GM12878 (cell line): ENCODE results near the gene C16orf92. TPM values are rescaled to one million over a fixed set of nuclear protein-coding genes. Genes with fewer than 3 reads are reported as not detected.
A peak's percentile ranks its signal among the peaks of the same experiment; 100 is the strongest.

ENCODE experiments used
- CEBPB ChIP-seq, 2 experiments: fragments of 150-350 bp in 1 of 2; IDR thresholded peaks; 2 replicates each; pipeline ENCODE4 v1.6.1; 2012 to 2014; ENCODE audit warnings: low read depth in 2 of 2, low read length in 2 of 2, borderline replicate concordance in 1 of 2, inconsistent platforms in 1 of 2
- CHD1 ChIP-seq: IDR thresholded peaks from 2 replicates; pipeline ENCODE4 v1.6.1; 2012; ENCODE audit warnings: low read depth, low read length, improper control_type of control experiment
- EED ChIP-seq: sonication (generic); IDR thresholded peaks from 2 replicates; pipeline ENCODE4 v1.6.1; 2016; ENCODE audit warnings: antibody characterized with exemption, low read depth
- ESRRA ChIP-seq: IDR thresholded peaks from 2 replicates; pipeline ENCODE4 v1.6.1; 2012; ENCODE audit warnings: mild to moderate bottlenecking, low read length, improper control_type of control experiment
- JUNB ChIP-seq: IDR thresholded peaks from 2 replicates; pipeline ENCODE4 v1.6.1; 2016; ENCODE audit warnings: antibody characterized with exemption, mild to moderate bottlenecking
- NFYA ChIP-seq: IDR thresholded peaks from 2 replicates; pipeline ENCODE4 v1.6.1; 2011; ENCODE audit warnings: low read depth, mild to moderate bottlenecking, low read length, improper control_type of control experiment, borderline replicate concordance
- NFYB ChIP-seq: IDR thresholded peaks from 2 replicates; pipeline ENCODE4 v1.6.1; 2011; ENCODE audit warnings: low read depth, mild to moderate bottlenecking, low read length, improper control_type of control experiment, moderate library complexity; ENCODE audit not compliant: insufficient read depth
- SIX5 ChIP-seq: IDR thresholded peaks from 2 replicates; pipeline ENCODE4 v1.6.1; 2011; ENCODE audit warnings: mild to moderate bottlenecking, low read depth, low read length, moderate library complexity; ENCODE audit not compliant: severe bottlenecking
- SMAD5 ChIP-seq: IDR thresholded peaks from 2 replicates; pipeline ENCODE4 v1.6.1; 2016; ENCODE audit warnings: antibody characterized with exemption, low read depth
- SPI1 ChIP-seq: IDR thresholded peaks from 2 replicates; pipeline ENCODE4 v1.6.1; 2011; ENCODE audit warnings: low read depth, mild to moderate bottlenecking, low read length, moderate library complexity, borderline replicate concordance; ENCODE audit not compliant: insufficient read depth
- TCF3 ChIP-seq: IDR thresholded peaks from 2 replicates; pipeline ENCODE4 v1.6.1; 2012; ENCODE audit warnings: low read depth, mild to moderate bottlenecking, low read length, borderline replicate concordance; ENCODE audit not compliant: insufficient read depth
- TCF7 ChIP-seq: IDR thresholded peaks from 2 replicates; pipeline ENCODE4 v1.6.1; 2014; ENCODE audit warnings: antibody characterized with exemption, borderline replicate concordance
- YBX1 ChIP-seq: fragments of 450-650 bp; IDR thresholded peaks from 2 replicates; pipeline ENCODE4 v1.6.1; 2016; ENCODE audit warnings: antibody characterized with exemption
- polyA plus RNA-seq, 11 experiments: library from polyadenylated mRNA; depleted of rRNA in 4 of 11; unstranded in 6 of 11; stranded (reverse) in 5 of 11; fragments of >200 nt; fragmentation: Nextera tagmentation in 4 of 11; fragmentation: Illumina TruSeq in 1 of 11; extraction: Ambion mirVana in 4 of 11; extraction: Trizol in 1 of 11; gene quantifications; 1 replicate in 1 of 11; 2 replicates in 10 of 11; pipeline versions ENCODE4 v1.2.1 to v1.2.3, GENCODE V29; 2011 to 2016; ENCODE audit warnings: inconsistent platforms in 2 of 11, missing spikeins in 2 of 11, low read depth in 1 of 11
- total RNA-seq, 4 experiments: library from RNA; depleted of rRNA in 3 of 4; stranded (reverse); fragments of >200 nt in 3 of 4; fragmentation: Illumina TruSeq in 1 of 4; extraction: Trizol in 1 of 4; gene quantifications; 2 replicates each; pipeline versions ENCODE4 v1.2.1 to v1.2.3, GENCODE V29; 2013 to 2021
- TF ChIP-seq, protein P1 (sequence below): fragments of 450-650 bp; IDR thresholded peaks from 2 replicates; pipeline ENCODE4 v1.6.1; 2017; ENCODE audit warnings: low read depth, mild to moderate bottlenecking, moderate library complexity
- TF ChIP-seq, protein P2 (sequence below): fragments of 450-650 bp; IDR thresholded peaks from 2 replicates; pipeline ENCODE4 v1.6.1; 2018; ENCODE audit warnings: mild to moderate bottlenecking, low read depth, moderate library complexity; ENCODE audit not compliant: partially characterized antibody
- TF ChIP-seq, protein P3 (sequence below): IDR thresholded peaks from 2 replicates; pipeline ENCODE4 v1.6.1; 2012; ENCODE audit warnings: low read depth, low read length, improper control_type of control experiment
- TF ChIP-seq, protein P4 (sequence below): fragments of 450-650 bp; IDR thresholded peaks from 2 replicates; pipeline ENCODE4 v1.6.1; 2016; ENCODE audit warnings: mild to moderate bottlenecking, moderate library complexity, borderline replicate concordance

Gene C16orf92
- total and polyA plus RNA-seq, 10 of the 15 experiments (the other 5 are each of a cell fraction or from before 2014, with no cell fraction given), result not detected

DNA sequence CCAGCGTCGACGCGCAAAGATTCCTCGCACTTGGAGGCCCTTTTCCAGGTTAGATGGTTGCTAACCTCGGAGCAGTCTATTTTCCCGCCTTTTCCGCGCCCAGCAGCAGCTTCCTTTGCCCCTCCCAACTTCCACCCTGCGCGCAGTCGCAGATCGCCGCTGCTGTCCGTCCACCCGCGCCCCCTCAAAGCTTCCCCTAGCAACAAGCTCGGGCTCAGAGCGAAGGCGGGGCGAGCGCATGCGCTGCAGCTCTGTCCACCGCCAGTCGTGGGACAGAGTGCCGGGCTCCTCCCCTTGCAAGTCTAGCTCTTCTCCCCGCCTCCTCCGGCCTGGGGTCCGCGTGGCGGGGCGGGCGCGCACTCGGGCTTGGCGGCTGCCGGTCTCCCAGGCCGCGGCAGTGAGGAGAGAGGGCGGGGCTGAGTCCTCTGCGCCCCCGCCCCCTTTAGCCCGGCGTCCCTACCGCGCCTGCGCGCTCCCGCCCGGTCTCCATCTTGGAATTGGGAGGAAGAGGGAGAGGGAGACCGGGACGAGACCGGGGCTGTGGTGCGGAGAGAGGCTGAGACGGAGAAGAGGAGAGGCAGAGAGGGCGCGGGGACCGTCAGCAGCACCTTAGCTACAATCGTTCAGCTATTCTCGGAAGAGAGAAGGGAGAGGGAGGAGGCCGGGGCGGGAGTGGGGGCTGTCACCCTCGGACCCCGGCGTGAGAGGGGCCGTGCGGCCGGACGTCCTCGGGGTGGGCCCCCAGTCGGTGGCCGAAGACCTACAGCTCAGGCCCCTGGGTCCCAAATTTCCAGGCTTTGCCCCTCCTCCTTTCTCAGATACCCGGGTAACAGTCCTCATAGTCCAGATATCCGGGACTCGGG is 49.4 kb upstream of the C16orf92 start, which contains the start of gene TAOK2 (continued):
- TF ChIP-seq JUNB (no peak), SPI1 (peak; percentile 40; the same call in 1 of the 2 replicates), CEBPB (IDR thresholded peaks at IDR 0.05; ENCODE audit: borderline replicate concordance in 1 of 2, low read depth in 2 of 2, low read length in 2 of 2) (no peak), EED (peak; percentile 88), YBX1 (no peak), TCF7 (no peak), NFYB (no peak), SIX5 (no peak), CHD1 (no peak), SMAD5 (peak; percentile 87), NFYA (no peak), TCF3 (no peak), ESRRA (no peak)
- TF ChIP-seq, protein P1, sequence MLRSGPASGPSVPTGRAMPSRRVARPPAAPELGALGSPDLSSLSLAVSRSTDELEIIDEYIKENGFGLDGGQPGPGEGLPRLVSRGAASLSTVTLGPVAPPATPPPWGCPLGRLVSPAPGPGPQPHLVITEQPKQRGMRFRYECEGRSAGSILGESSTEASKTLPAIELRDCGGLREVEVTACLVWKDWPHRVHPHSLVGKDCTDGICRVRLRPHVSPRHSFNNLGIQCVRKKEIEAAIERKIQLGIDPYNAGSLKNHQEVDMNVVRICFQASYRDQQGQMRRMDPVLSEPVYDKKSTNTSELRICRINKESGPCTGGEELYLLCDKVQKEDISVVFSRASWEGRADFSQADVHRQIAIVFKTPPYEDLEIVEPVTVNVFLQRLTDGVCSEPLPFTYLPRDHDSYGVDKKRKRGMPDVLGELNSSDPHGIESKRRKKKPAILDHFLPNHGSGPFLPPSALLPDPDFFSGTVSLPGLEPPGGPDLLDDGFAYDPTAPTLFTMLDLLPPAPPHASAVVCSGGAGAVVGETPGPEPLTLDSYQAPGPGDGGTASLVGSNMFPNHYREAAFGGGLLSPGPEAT, result peak; percentile 82
- TF ChIP-seq, protein P2, sequence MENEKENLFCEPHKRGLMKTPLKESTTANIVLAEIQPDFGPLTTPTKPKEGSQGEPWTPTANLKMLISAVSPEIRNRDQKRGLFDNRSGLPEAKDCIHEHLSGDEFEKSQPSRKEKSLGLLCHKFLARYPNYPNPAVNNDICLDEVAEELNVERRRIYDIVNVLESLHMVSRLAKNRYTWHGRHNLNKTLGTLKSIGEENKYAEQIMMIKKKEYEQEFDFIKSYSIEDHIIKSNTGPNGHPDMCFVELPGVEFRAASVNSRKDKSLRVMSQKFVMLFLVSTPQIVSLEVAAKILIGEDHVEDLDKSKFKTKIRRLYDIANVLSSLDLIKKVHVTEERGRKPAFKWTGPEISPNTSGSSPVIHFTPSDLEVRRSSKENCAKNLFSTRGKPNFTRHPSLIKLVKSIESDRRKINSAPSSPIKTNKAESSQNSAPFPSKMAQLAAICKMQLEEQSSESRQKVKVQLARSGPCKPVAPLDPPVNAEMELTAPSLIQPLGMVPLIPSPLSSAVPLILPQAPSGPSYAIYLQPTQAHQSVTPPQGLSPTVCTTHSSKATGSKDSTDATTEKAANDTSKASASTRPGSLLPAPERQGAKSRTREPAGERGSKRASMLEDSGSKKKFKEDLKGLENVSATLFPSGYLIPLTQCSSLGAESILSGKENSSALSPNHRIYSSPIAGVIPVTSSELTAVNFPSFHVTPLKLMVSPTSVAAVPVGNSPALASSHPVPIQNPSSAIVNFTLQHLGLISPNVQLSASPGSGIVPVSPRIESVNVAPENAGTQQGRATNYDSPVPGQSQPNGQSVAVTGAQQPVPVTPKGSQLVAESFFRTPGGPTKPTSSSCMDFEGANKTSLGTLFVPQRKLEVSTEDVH, result peak; percentile 90
- TF ChIP-seq, protein P3, sequence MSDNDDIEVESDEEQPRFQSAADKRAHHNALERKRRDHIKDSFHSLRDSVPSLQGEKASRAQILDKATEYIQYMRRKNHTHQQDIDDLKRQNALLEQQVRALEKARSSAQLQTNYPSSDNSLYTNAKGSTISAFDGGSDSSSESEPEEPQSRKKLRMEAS, result peak; percentile 75
- TF ChIP-seq, protein P4, sequence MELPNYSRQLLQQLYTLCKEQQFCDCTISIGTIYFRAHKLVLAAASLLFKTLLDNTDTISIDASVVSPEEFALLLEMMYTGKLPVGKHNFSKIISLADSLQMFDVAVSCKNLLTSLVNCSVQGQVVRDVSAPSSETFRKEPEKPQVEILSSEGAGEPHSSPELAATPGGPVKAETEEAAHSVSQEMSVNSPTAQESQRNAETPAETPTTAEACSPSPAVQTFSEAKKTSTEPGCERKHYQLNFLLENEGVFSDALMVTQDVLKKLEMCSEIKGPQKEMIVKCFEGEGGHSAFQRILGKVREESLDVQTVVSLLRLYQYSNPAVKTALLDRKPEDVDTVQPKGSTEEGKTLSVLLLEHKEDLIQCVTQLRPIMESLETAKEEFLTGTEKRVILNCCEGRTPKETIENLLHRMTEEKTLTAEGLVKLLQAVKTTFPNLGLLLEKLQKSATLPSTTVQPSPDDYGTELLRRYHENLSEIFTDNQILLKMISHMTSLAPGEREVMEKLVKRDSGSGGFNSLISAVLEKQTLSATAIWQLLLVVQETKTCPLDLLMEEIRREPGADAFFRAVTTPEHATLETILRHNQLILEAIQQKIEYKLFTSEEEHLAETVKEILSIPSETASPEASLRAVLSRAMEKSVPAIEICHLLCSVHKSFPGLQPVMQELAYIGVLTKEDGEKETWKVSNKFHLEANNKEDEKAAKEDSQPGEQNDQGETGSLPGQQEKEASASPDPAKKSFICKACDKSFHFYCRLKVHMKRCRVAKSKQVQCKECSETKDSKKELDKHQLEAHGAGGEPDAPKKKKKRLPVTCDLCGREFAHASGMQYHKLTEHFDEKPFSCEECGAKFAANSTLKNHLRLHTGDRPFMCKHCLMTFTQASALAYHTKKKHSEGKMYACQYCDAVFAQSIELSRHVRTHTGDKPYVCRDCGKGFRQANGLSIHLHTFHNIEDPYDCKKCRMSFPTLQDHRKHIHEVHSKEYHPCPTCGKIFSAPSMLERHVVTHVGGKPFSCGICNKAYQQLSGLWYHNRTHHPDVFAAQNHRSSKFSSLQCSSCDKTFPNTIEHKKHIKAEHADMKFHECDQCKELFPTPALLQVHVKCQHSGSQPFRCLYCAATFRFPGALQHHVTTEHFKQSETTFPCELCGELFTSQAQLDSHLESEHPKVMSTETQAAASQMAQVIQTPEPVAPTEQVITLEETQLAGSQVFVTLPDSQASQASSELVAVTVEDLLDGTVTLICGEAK, result no peak
